Hindlimb muscle (tissue), 1 donor: Measurements from ENCODE around the gene USP2. TPM values are rescaled to one million over a fixed set of nuclear protein-coding genes. Genes with fewer than 3 reads are reported as not detected.
A peak's percentile ranks its signal among the peaks of the same experiment; 100 is the strongest.

ENCODE experiments used
- DNase-seq: peaks from one replicate; pipeline ENCODE4 v3.0.0-alpha.2; 2013
- polyA plus RNA-seq: library from polyadenylated mRNA; unstranded; fragments of 120-200 nt; gene quantifications from one replicate; pipeline ENCODE4 v1.2.1, GENCODE V29; 2013; ENCODE audit not compliant: insufficient read length

USP2 gene
- polyA plus RNA-seq, 1 donor: 60.0 TPM

- DNase-seq: peak; percentile 92
Observed at GRCh38 chr11:119340335-119341221, 40.9 kb downstream of the USP2 start, which contains the start of gene C1QTNF5. C1QTNF5 (minus strand) TSS chr11:119340883; CDS start chr11:119340397, 486 bp downstream.

GRCh38 chr11:119339589-119340334 lies 41.7 kb downstream of the USP2 start:
- DNase-seq: peak; percentile 85

DNA sequence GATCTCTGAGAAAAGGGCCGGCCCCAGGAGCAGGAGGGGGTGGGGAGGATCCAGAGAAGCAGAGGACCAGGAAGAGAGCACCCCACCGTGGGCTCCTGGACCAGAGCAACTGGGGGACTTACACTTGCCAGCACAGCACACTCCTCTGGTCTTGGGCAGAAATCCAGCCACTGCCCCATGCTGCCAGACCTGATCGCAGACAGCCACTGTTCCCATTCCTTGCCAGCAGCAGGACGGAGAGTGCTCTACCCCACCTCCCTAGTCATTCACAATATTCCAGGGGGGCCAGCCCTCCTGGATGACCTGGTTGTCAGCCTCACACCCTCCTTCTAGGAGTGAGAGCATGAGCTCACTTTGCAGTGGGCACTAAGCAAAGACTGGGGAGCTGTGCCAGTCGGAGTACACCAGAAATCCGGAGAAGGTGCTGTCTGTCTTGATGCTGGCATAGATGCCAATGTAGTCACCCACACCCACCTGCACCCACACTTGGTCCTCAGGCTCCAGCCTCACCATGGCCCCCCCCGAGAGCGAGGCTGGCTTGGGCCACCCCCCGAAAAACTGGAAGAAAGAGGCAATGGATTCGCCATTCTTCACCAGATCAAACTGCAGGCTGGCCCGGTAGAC lies 42.4 kb downstream of the USP2 start:
- no peak for DNase-seq

DNA sequence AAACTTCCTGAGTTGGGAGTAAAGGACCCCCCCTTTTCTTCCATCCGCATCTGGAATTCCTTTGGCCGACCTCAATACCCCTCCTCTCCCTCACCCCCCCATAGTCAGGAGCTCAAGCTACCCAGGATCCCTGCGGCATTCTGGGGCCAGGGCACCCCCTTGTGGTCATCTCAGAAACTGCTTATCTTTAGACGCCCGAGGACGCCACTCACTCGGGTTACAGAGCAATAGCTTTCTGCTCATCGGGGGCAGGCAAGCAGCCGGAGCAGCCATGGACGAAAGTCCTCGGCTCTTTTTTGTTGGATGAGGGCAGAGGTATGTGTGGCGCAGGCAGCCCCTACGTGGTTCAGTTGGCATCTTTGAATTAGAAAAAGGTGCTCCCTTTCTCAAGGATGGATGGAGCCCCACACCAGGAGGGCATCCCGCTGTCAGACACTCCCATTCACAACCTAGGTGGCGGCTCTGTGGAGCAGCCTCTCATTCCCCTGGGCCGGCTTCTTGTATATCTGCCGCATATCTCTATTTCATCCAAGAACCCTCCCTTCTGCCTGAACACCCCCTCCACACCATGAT lies 43.1 kb downstream of the USP2 start:
- DNase-seq: peak; percentile 79

GRCh38 chr11:119337581-119338317 lies 43.7 kb downstream of the USP2 start:
- no peak for DNase-seq

- DNase-seq: no peak
Observed at GRCh38 chr11:119336744-119337469, 44.6 kb downstream of the USP2 start.

GRCh38 chr11:119335655-119336543 lies 45.6 kb downstream of the USP2 start:
- no peak for DNase-seq

DNA sequence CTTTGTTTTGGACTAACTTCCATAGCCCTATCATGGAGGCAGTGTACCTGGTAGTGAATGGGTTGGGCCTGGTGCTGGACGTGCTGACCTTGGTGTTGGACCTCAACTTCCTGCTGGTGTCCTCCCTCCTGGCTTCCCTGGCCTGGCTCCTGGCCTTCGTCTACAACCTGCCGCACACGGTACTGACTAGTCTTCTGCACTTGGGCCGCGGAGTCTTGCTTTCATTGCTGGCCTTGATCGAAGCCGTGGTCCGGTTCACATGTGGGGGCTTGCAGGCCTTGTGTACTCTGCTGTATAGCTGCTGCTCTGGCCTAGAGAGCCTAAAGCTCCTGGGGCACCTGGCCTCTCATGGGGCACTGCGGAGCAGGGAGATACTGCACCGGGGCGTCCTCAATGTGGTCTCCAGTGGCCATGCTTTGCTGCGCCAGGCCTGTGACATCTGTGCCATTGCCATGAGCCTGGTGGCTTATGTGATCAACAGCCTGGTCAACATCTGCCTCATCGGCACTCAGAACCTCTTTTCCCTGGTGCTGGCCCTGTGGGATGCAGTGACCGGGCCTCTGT lies 46.3 kb downstream of the USP2 start:
- DNase-seq: no peak

DNA sequence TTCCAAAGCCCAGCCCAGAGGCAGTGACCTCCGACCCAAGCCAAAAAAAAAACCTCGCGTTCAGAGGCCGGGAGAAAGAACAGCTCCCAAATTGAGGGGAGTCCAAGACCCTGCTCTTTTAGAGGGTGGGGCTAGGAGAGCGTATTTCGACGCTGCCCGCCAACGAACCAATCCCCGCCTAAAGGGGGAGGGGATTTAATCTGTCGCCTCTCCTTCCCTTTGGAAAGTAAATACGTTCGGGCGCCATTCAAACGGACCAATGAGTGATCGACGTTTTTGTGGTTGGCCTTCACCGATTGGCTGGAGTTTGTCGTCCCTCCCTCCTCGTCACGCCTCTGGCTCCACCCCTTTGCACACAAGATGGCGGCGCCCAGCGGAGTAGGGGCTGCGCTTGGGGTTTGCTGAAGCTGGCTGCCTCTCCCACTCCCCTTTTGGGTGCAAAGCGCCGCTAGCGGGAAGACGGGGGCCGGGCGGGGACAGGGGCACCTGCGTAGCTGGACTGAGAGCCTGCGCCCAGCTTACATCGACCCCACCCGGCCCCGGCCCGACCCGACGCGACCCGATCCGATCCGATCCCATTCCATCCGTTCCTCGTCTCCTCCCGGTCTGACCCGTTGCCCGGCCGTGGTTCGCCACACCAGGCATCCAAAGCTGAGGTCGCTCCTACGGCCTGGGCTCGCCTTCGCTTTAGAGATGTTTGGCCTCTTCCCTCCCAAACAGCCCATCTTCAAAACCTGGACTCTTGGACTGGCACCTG lies 47.1 kb downstream of the USP2 start, which contains the start of gene RNF26:
RNF26 (plus strand) TSS at position 354 of the 757 bp plus-strand sequence. CDS start 596 bp downstream, outside the sequence.
- DNase-seq: peak; percentile 96

DNA sequence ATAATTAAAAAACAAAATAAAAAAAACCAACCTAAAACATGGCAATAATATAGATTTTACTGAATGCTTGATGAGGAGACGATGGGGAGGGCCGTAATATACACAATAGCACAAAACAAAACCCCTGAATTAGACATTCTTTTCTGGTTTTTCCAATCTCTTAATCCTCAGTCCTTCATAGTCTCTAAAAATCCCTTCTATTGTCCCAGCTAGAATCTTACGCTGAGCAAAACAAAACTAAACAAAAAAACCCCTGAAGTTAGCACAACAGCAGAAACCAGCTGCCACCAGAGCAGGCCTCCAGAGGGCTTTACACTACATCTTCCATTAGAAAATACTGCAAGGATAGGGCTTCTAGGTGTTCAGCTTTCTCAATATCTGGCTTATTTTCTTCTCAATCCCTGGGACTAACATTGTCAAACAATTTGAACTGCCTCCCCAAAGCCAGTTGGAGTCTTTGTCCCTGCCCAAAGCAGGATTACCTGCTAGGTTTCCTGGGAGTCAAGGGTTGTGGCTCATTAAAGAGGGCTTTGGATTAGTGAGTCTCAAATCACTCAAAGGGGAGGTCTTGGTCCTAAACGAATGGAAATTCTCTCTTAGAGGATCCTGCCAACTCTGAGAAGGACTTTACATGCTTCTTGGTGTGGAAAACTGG lies 49.3 kb downstream of the USP2 start:
- DNase-seq: no peak

GRCh38 chr11:119330237-119330636 lies 51.3 kb downstream of the USP2 start:
- no peak for DNase-seq

DNA sequence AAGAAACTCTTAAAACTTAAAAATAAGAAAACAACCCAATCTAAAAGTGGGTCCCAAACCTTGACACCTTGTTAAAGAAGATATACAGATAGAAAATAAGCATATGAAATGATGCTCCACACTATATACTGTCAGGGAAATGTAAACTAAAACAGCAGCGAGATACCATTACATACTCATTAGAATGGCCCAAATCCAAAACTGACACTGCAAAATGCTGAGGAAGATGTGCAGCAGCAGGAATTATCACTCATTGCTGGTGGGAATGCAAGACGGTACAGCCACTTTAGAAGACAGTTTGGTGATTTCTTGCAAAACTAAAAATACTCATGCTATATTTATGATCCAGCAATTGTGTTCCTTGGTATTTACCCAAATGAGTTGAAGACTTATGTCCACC lies 52.2 kb downstream of the USP2 start:
- DNase-seq: no peak

DNA sequence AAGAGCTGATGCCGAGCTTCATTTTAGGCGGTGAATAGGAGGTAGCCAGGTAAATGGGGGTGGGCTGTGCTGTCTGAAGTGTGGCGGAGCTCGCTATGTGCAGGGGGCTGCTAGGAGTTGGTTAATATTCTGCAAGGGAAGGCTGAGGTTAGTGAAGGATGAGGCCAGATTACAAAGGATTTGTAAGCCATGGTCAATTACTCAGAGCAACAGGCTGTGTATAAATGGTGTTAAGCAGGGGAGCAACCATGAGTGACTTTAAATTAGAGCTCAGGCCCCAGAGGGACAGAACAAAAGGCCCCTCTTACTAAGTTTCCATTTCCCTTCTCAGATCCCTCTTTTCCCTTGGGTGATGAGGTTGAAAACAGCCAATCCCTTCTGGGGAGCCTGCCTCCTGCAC lies 57.3 kb downstream of the USP2 start:
- no peak for DNase-seq

DNA sequence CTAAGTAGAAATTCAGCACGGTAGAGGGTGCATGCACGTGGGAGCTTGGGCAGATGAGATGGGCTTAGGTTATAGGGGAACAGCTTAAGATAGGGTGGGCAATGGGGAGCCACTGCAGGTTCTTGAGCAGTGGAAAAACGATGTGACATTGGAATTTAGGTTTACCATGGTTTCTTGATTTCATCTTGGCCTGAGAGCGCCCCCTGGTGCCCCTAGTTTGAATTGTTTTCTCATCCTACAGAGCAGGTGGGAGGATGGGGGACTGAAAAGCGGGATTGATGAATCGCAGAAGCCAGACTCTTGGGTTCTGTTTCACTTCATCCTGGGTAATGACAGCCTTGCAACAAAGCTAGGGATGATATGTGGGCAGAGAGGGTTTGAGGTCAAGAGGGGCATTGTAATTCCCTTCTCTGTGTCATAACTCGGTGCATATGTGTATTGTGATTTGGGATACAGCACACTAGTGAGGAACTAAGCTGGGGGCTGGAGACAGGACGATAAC lies 57.9 kb downstream of the USP2 start:
- no peak for DNase-seq

GRCh38 chr11:119322921-119323531 lies 58.5 kb downstream of the USP2 start:
- no peak for DNase-seq

DNA sequence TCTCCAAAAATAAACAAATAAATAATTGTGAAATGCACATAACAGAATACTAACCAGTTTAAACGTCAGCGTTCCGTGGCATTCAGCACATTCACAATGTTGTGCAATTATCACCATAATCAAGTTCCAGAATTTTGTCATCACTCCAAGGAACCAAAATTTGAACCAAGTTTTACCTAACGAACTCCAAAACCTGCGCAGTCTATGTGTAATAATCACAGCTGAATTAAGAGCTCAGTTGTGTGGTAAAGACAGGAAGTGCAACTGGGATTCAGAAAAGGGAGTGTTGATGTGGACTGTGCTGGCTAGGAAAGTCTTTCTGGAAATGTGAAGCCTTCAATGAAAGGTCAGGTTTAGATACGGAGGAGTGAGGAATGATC lies 59.1 kb downstream of the USP2 start:
- DNase-seq: no peak

- no peak for DNase-seq
Observed at GRCh38 chr11:119320776-119321524, 60.5 kb downstream of the USP2 start.
